A549 treated with CORT108297 at 1 μM for 4 hours (cell line): ENCODE measurements around the gene LRPAP1. TPM values are rescaled to one million over a fixed set of nuclear protein-coding genes. Genes with fewer than 3 reads are reported as not detected.

Source experiments
- total RNA-seq: library from RNA; stranded (reverse); fragments of 200-300 nt; extraction: Qiagen RNA extraction; gene quantifications from 5 replicates; pipeline ENCODE4 v1.2.3, GENCODE V29; 2022

The LRPAP1 gene, protein sequence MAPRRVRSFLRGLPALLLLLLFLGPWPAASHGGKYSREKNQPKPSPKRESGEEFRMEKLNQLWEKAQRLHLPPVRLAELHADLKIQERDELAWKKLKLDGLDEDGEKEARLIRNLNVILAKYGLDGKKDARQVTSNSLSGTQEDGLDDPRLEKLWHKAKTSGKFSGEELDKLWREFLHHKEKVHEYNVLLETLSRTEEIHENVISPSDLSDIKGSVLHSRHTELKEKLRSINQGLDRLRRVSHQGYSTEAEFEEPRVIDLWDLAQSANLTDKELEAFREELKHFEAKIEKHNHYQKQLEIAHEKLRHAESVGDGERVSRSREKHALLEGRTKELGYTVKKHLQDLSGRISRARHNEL
- 111 to 139 TPM (median 133 TPM) in 5 replicates for total RNA-seq

DNA sequence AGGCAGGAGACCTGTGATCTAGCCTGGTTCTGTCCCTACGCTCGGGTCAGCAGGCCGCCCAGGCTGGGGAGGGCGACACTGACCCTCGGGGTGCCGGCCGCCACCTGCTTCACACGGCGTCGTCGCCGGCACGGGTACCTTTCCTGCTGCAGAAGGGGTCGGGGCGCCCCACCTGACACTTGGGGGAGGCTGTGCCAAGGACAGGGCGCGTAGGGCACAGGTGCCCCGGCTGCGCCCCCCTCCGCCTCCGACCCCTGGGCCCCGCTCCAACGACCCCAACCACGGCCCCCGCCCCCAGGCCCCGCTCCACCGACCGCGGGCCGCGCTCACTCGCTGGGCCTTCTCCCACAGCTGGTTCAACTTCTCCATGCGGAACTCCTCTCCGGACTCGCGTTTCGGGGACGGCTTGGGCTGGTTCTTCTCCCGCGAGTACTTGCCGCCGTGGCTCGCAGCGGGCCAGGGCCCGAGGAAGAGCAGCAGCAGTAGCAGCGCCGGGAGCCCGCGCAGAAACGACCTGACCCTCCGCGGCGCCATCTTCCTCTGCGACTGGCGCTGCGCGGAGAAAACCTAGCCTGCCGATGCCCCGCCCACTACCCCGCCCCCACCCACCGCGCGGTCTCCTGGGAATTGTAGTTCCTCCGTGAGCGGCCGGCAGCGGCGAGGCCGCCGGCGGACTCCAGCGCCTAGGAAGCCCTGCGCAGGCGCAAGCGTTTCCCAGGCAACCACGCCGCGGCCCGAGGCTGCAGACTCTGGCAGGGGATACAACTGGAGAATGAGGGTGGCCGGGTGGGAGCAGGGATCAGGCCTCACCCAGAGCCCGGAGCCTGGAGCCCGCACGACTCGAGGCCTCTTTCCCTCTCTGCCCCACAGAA, at the start of gene LRPAP1:
LRPAP1 (minus strand) TSS at position 544 of the 872 bp plus-strand sequence; CDS start at position 534, 10 bp downstream.

DNA sequence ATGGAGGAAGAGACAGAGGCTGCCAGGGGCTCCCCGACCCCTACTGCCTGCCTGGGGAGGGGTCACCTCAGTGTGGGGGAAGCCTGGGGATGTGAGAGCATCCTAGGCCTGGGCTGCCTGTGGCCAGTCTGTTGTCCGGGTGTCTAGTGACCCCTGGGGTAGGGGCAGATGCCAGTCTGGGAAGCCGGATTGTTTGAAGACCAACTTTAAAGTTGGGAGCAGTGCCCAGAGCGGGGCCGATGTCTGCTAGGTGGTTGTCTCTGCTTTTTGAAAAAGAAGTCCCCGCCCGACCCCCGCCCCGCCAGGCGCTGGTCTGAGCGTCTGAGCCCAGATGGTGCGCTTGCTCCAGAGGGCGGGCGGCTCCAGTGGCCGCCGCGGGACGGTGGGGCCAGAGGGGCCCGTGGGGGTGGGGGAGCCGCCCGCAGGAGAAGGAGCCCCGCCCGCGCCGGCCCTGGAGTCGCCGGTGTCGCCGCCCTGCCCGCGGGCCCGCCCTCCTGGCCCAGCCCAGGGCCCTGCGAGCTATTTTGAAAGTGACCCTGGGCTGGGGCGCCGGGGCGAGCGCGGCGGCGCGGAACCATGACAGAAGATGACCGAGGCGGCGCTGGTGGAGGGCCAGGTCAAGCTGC, 69.3 kb downstream of the LRPAP1 start, which contains the start of gene DOK7:
DOK7 (plus strand) TSS at position 517 of the 626 bp plus-strand sequence; CDS start at position 587, 70 bp downstream.

Other genes starting within 250 kb of the LRPAP1 start
- gene RGS12, start 239.4 kb downstream of the LRPAP1 start, total RNA-seq = 8.0 to 11.5 TPM (median 8.8 TPM) in 5 replicates
- 0.08 to 0.28 TPM (median 0.18 TPM) in 5 replicates for gene HGFAC, start 90.5 kb downstream of the LRPAP1 start, total RNA-seq
- 0.38 to 0.95 TPM (median 0.46 TPM) in 5 replicates for gene DOK7, start 69.1 kb downstream of the LRPAP1 start, total RNA-seq
- gene ADRA2C, start 234.0 kb upstream of the LRPAP1 start, total RNA-seq = 5.9 to 11.6 TPM (median 11.3 TPM) in 5 replicates